Right lobe of liver (tissue), 4 donors: ENCODE results near the gene CTNND2.

Experiments
- CTCF ChIP-seq, 4 donors: fragments of 200-600 bp in 3 of 4; fragments of 450-650 bp in 1 of 4; IDR thresholded peaks; one replicate each; pipeline versions ENCODE4 v1.5.1 to v1.8.0; 2016 to 2022; ENCODE audit warnings: antibody characterized with exemption in 4 of 4, mild to moderate bottlenecking in 2 of 4
- POLR2A ChIP-seq: fragments of 450-650 bp; IDR thresholded peaks from one replicate; pipeline ENCODE4 v1.6.1; 2017; ENCODE audit warnings: antibody characterized with exemption, mild to moderate bottlenecking
- donor health status: DM: no; HTN: no; CAD: no.
- donor health status: DM: no; HTN: no; CAD: no.
- donor health status: DM: no; HTN: yes; CAD: no.

- no peak for TF ChIP-seq CTCF (IDR thresholded peaks at IDR 0.05)
- TF ChIP-seq POLR2A = no peak
Measured at GRCh38 chr5:11197726-11198125, 706.5 kb downstream of the CTNND2 start.
